GM21576 (cell line): Measurements from ENCODE around the gene KIAA1671.

ENCODE experiments used
- ATAC-seq: cut with Tn5 transposase; IDR thresholded peaks from one replicate; pipeline ENCODE4 v1.9.1; 2021; ENCODE audit warnings: mild to moderate bottlenecking, moderate library complexity; ENCODE audit not compliant: unreplicated experiment

Gene KIAA1671

DNA sequence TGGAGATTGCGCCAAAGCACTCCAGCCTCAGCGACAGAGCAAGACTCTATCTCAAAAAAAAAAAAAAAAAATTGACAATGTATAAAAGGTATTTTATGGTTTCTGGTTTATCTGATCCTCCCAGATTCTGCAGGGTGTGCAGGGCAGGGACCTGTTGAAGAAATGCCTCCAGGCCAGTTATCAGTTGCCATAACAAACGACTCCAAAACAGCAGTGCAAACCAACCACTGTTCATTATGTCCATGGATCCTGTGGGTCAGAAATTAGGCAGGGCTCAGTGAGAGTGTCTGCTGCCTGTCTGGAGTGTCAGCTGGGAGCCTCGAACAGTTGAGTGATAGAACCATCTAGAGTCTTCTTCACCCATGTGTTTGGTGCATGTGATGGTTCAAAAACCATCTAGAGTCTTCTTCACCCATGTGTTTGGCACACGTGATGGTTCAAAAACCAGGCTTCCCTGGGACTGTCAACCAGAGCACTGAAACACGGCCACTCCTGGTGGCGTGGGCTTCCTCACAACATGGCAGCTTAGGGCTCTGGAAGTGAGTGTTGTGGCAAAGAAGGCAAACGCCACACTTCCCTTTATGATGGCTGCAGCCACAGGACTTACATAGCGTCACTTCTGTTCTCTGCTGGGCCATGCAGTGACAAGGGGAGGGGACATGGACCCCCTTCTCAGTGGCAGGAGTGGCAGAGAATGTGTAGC is 132.0 kb downstream of the KIAA1671 start:
- ATAC-seq: no peak

DNA sequence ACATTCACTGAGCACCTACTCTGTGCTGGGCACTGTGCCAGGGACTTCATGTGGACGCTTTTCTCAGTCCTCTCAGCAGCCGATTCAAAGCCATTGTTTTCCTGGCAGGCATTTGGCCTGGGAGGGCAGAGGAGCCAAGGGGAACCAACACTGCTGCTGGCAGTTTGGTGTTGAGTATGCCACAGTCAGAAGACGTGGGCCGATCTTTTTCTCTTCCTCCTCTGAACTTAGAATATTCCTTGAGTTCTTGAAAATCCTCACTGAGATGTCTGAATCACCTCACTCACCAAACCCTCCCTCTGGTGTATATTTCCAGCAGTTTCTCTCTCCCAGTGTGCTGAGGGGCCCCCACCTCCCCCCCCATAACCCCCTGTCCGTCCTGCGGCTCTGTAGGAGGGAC is 132.6 kb downstream of the KIAA1671 start:
- no peak for ATAC-seq

DNA sequence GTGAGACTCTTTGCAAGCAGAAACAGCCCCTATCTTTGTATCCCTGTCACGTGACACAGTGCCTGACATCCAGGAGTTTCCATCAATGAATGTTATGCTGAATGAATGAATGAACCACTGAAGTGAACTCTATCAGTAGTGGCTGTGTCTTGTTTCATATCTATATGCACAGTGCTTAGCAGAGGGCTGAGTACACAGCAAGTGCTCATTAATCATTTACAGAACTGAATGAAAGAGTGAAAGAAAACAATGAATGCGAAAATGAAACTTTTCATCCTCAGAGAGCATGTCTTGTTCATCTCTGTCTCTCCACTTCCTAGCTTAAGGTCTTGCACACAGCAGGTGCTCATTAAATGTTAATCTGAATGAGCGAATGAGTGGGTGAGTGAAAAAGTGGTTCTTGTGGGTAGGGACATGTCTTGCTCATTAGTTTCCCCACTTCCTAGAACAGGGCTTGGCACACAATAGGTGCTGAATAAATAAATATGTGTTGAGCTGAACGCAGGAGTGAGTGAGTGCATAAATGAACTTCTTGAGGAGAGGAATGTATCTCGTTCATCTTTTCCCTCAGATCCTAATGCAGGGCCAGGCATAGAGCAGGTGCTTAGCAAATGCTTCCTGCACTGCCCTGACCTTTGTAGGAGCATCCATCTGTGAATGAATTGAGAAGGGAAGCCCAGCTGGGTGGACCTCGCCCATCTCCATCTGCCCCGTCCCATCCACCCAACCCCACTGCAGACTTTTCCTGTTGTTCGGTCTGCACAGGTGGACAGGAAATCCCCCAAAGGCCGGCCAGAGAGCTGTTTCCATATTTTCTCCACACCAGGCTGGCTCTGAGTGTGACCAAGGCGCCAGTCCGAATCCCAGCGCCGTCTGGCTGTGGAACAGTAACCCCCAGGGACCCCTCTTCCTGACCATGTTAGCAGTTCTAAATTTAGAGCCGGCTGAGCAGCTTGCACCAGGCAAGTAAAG is 133.7 kb downstream of the KIAA1671 start:
- ATAC-seq: peak; percentile 71

DNA sequence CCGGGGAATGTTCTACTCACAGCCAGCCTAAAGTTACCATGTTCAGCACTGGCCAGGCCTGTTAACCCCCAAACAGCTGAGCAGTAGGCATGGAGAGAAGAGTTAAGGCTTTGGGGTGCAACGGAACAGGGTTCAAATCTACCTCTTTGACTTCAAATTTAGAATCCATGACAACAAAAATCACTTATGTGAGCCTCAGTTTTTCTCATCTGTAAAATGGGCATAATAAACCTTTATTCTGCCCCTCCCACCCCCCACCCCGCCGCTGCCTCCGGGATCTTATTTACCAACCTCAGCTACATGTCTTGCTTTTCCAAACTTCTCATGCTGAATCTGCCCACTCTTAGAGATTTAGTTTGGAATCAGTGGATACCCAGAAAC is 134.4 kb downstream of the KIAA1671 start:
- ATAC-seq: no peak

DNA sequence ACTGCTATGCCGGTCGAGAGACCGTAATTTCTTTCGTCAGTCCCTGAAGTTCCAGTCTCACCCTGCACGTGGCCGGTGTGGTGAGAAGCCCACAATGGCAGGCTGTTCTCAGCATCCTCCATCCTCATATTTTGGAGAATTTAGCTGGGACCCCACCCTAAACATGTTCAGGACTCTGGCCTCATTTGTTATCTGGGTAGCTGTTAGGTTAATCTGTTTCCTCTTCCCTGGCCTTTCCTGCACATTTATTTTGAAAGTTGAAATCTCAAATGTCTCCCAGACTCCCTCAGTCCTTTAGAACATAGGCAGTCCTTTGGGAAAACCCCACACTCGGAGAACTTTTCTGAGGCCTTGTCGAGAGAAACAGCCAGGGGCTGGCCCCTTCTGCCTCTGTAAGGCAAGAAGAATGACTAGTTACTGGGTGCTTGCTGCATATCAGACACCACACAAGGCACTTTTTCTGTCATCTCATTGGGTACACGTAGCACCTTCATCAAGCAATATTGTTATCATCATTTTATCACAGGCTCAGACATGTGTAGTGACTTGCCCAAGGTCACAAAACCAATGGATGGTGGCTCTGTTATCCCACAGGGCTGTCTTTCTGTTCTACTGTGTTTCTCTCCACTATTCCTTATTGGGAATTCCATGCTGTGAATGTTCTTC is 137.8 kb downstream of the KIAA1671 start:
- ATAC-seq: no peak

DNA sequence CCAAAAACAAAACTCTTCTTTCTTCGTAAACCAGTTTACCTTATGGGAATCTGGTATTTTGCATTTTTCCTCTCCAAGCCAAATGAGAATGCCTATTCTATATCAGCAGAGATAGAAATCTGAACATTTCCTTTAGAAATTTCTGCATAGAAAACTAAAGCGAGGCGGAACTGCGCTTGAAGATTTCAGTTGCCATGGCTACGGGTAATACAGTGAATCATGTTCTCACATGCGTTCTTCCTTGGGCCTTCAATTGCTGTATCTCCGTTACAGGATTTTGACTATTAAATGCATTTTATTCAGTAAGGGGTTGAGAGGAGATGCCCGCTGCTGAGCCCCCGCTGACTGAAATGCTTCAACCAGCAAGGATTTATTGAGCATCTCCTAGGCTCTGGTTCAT is 138.9 kb downstream of the KIAA1671 start:
- no peak for ATAC-seq

DNA sequence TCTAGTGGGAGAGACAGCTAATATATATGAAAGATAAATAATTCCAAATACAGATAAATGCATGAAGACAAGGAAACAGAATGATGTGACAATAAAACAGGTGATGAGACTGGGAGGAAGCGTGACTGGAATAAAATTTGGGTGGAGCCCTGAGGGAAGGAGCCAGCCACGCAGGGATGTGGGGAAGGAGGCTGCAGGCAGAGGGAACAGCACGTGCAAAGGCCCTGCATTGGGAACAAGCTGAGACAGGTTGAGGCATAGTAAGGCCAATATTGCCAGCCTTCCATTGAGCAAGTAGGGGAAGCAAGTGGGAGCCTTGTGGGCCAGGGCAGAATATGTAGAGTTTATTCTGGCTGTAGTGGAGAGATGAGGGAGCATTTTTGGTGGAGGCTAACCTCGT is 139.6 kb downstream of the KIAA1671 start:
- no peak for ATAC-seq

DNA sequence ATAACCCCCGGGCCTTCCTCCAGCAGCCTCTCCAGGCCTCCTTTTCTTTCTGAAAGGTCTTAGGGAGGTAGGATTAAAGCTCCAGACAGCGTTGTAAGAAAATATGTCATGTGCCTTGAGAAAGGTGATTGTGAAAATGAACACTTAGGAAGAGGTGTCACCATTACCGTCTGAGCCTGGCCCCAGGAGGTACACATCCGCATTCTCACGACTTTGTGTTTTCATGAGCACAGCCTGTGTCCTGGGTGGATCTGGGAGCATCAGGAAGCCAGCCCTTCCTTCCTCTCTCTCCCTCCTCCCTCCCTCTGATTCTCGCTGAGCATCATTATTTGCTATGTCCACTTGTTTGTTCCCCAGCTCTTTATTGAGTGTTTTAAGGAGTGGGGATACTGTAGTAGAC is 142.1 kb downstream of the KIAA1671 start:
- ATAC-seq: no peak

DNA sequence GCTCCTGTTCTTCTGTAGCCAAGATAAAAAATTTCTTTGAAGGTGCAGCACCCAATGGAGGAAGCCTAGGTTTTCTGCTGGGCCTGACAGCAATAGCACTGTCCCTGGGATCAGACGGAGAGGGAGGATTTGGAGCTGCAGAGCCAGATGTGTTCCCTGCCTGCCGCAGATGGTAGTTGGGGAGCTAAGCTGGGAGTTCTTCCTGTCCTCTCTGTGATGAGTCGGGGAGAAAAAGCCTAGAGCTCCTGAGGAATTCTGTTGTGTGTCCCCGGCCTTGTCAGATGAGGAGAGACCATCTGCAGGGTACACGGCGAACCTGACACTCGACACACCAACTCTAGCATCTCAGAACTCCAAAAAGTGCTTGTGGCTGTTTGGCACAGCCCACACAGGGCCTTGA is 143.4 kb downstream of the KIAA1671 start:
- no peak for ATAC-seq

DNA sequence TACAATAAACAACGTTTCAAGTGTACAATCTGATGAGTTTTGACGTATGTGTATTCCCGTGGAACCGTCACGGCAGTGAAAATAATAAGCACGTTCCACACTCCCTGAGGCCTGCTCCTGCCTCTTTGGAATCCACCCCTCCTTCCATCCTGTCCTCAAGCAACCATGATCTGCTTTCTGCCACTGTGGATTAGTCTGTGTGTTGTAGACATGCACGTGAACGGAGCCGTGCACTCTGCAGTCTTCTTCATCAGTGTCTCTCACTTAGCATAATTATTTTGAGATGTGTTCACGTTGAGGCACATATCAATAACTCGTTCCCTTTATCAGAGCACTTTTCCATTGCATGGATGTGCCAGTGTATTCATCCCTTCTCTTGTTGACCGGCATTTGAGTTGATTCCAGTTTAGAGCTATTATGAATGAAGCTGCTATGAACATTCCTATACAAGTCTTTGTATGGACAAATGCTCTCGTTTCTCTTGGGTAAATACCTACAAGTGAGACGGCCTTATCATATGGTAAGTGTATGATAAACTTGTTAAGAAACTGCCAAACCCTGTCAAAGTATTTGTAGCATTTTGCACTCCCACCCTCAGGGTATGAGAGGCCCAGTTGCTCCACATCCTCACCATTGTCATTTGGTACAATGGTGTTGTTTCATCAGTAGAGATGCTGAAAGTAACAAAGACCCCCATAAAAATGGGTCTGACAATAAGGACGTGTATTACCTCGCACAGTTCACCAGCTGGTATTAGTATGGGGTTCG is 144.3 kb downstream of the KIAA1671 start:
- no peak for ATAC-seq

DNA sequence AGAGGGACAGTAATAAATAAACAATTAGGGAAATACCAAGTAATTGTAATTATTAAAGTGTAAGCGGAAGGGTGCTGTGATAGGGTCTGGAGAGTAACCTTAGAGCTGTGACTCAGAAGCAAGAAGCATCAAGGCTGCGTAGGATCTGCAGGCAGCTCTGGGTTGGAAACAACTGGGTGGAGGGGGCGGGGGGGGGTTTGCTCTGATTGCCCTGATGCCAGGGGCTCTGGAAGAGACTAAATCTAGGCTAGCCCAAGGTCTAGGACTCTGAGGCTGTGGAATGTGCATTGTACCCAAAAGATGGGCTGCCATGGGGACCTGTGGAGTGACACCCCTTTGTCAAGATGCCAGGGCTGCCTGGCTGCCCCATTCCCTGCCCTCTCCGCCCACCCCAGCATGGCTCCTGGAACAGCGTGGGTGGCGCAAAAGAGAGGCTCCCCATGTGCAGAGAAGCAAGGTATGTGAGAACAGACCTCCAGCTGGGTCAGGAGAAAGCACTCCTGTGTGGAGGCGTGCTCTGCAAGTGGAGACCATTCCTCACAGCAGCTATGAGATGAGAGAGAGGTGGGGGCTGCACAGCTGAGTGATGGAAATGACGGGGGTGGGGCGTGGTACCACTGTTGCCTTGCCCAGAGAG is 146.0 kb downstream of the KIAA1671 start:
- no peak for ATAC-seq

DNA sequence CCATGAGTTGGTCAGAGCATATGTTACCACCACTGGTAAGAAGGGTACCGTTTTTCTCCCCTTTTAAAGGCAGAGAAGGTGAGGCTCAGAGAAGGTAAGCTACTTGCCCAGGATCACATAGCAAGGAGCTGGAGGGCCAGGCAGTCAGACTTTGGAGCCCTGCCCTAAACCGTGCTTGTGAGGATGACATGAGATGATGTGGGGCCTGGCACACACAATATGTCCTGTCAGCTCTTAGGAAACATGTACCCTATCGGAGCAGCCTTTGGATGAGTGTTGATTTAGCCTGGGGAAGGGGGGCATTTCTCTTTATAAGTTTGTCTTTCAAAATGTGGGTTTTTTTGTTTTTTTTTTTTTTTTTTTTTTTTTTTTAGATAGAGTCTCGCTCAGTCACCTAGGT is 146.7 kb downstream of the KIAA1671 start:
- ATAC-seq: no peak

DNA sequence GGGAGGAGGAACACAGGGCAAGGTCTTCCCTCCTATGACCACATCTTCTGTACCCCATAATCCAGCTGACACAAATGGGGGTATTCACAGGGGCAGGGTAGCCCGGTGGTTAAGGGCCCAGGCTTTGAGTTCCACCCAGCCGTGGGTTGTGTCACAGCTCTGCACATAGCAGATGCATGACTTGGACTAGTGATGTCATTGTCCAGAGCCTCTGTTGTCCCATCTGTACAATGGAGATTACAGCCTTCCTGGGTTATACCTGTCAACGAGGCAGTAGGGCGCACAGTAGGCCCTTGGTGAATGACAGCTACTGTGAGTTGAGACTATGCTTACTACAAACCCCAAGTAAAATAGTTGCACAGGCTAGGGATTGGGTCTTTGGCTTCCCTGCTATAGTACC is 147.9 kb downstream of the KIAA1671 start:
- no peak for ATAC-seq

DNA sequence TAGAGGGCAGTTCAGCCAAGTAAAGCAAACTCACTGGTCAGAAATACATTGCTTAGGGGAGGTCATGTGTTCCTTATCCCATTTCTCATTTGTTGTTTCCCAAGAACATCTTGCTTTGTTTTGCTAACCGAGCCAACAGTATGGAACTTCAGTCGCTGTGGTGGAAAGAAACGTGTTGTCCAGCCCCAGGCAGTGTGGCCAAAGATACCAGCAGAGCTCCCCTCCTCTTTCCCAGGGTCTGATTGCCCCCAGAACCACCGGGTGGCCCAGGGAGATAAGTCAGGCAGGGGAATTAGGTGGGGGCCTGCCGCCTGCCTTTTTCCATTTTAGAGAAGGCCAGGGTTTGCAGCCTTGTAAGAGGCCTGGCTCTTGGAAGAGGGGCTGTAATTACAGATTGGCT is 148.4 kb downstream of the KIAA1671 start:
- ATAC-seq: no peak

DNA sequence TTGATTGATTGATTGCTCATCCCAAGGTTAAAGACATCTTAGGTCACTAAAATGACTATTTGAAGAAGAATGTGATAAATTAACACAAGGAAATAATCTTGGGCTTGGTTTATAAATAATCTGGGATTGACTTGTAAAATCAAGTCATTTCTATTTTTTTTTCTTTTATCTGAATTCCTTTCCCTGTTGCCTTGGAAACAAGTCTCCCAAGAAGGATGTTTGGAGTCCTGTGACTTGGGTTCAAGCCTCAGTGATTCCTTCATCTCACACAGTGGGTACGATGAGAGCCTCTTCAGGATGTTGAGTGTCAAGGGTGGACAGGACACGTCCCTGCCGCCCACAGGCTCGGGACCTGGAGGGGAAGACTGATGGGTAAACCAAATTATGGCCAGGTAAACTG is 149.0 kb downstream of the KIAA1671 start:
- no peak for ATAC-seq

DNA sequence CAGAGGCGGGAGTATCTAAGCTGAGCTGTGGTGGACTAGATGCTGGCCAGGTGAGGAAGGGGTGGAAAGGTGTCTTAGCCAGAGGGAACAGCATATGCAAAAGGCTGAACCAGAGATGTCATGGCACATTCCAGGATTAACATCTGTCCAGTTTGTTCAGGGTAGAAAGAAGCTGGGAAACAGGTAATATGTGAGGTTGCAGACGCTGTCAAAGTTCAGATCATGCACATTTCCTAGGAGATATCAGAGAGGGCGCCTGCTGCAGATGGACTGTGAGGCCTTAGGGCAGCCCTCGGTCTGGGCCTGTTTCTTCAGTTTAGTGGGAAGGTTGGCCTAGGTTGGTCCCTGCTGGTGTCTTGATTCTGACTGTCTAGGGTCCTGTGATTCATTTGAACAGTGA is 149.5 kb downstream of the KIAA1671 start:
- no peak for ATAC-seq

DNA sequence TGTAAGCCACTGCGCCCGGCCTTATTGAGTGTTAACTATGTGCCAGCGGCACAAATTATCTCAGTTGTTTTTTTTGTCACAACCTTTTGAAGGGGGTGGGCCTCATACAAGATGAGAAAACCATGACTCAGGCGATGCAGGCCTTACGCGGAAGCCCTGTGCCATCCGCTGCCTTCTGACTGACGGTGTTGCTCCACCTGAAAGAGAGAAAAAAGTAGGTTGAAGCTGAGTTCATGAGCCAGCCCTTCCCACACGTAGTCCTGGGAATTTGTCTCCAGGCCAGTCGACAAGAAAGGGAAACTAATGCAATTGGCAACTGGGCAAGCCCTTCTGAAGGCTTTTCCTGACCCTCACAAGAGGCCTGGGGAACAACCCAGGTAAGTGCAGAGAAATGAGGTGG is 150.2 kb downstream of the KIAA1671 start:
- no peak for ATAC-seq

DNA sequence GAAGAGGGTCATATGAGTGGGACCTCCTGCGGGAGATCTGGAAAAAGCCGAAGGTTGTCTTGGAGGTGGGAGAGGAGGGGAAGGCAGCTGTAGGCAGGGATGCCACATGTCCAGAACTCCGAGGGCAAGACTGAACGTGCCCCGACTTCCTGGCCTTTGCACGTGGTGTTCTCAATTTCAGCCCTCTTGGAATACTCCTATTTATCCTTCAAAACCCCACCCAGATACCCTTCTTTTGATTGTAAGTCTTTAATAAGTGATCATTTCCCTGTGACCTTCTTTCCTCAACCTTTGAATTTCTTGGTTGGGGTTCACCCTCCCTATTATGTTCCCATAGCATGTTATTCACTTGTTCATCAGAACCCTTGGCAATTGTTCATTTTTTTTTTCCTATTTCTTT is 151.9 kb downstream of the KIAA1671 start:
- no peak for ATAC-seq

DNA sequence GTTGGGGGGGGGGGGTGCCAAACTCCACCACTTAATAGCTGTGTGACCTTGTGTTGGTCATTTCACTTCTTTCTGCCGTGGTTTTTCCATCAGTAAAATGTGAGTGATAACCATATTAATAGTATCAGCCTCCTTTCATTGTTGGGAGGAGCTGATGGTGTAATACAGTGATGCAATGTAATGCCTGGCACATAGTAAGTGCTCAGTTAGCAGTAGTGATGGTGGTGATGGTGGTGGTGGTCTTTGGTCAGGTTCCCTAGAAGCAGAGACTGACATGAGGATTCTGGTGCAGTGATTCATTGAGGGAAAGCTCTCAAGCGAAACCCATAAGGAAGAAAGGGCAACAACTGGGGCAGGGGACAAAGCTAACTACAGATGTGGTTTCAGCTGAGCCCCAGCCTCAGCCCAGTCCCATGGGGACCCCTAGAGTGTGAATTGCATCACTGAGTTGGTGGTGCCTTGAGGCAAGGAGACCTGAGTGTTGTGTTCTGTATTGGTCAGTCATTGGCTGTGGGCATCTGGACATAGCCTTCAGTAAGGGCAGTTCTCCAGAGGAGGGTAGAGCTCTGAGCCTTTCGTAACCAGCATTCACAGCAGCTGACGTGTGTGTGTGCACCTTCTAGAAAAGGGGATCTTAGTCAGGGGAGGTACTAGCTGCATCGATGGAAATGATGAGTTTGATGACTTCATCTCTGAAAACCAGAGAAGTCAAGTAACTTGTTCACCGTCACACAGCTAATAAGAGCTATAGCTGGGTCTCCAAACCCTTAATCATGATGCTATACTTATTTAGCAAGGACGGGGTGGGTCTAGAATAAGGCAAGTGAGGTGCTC is 153.5 kb downstream of the KIAA1671 start:
- ATAC-seq: no peak
